Ovary (tissue), 3 donors: Measurements from ENCODE around the gene GTF2IRD2.
"Not testable (repeated sequence)": the region's sequence is repeated elsewhere in the genome, so short reads cannot be mapped to it uniquely, and the experiment has no call there.

Experiments used
- CTCF ChIP-seq, 3 donors: fragments of 450-650 bp in 2 of 3; fragments of 200-600 bp in 1 of 3; IDR thresholded peaks; one replicate each; pipeline versions ENCODE4 v1.5.1 to v1.8.0; 2016 to 2022; ENCODE audit warnings: antibody characterized with exemption in 3 of 3, mild to moderate bottlenecking in 1 of 3
- POLR2A ChIP-seq: fragments of 450-650 bp; IDR thresholded peaks from one replicate; pipeline ENCODE4 v1.6.1; 2017; ENCODE audit warnings: antibody characterized with exemption, mild to moderate bottlenecking, moderate library complexity
- donor health status: DM: no; HTN: no; CAD: no.

- TF ChIP-seq CTCF (IDR thresholded peaks at IDR 0.05); POLR2A: not testable (repeated sequence)
Observed at GRCh38 chr7:74874104-74874747, 22.8 kb upstream of the GTF2IRD2 start.
